Mesenchymal stem cell (in vitro differentiated cells and primary cell): ENCODE results near the gene CREBRF.
"Not testable (repeated sequence)": the region's sequence is repeated elsewhere in the genome, so short reads cannot be mapped to it uniquely, and the experiment has no call there.

Source experiments
- DNase-seq: peaks from one replicate; pipeline ENCODE4 v3.0.0-alpha.2; 2013
- H2AFZ ChIP-seq: one replicate; pipeline ENCODE4 v1.6.1; 2013; ENCODE audit warnings: low read depth, mild to moderate bottlenecking, control low read depth, inconsistent platforms, low read length, moderate library complexity
- H2AK5ac ChIP-seq: 2 replicates; pipeline ENCODE4 v1.6.1; 2013; ENCODE audit warnings: low read length, moderate library complexity, mild to moderate bottlenecking, inconsistent platforms; ENCODE audit not compliant: severe bottlenecking
- H2BK120ac ChIP-seq: one replicate; pipeline ENCODE4 v1.6.1; 2013; ENCODE audit warnings: low read depth, mild to moderate bottlenecking, inconsistent platforms, low read length, moderate library complexity
- H2BK12ac ChIP-seq, 2 experiments: one replicate each; pipeline ENCODE4 v1.6.1; 2013; ENCODE audit warnings: inconsistent platforms in 2 of 2, low read length in 2 of 2, mild to moderate bottlenecking in 2 of 2, moderate library complexity in 2 of 2, control low read depth in 1 of 2
- H2BK15ac ChIP-seq: one replicate; pipeline ENCODE4 v1.6.1; 2013; ENCODE audit warnings: mild to moderate bottlenecking, low read depth, inconsistent platforms; ENCODE audit not compliant: poor library complexity, severe bottlenecking
- H2BK5ac ChIP-seq: 2 replicates; pipeline ENCODE4 v1.6.1; 2013; ENCODE audit warnings: low read depth, mild to moderate bottlenecking, low read length, control low read depth, inconsistent platforms; ENCODE audit not compliant: poor library complexity, severe bottlenecking
- H3K14ac ChIP-seq, 2 experiments: one replicate each; pipeline ENCODE4 v1.6.1; 2013; ENCODE audit warnings: inconsistent platforms in 2 of 2, low read length in 2 of 2, control low read depth in 1 of 2, mild to moderate bottlenecking in 1 of 2, moderate library complexity in 1 of 2
- H3K18ac ChIP-seq, 2 experiments: one replicate each; pipeline ENCODE4 v1.6.1; 2013; ENCODE audit warnings: inconsistent platforms in 2 of 2, low read length in 2 of 2, control low read depth in 1 of 2, low read depth in 1 of 2, mild to moderate bottlenecking in 1 of 2
- H3K23ac ChIP-seq, 2 experiments: one replicate each; pipeline ENCODE4 v1.6.1; 2013; ENCODE audit warnings: inconsistent platforms in 2 of 2, low read length in 2 of 2, mild to moderate bottlenecking in 2 of 2, moderate library complexity in 2 of 2, control low read depth in 1 of 2
- H3K27ac ChIP-seq: 2 replicates; pipeline ENCODE4 v1.5.1; 2013; ENCODE audit warnings: mild to moderate bottlenecking, moderate library complexity, low read length, control low read depth, inconsistent platforms; ENCODE audit not compliant: poor library complexity, severe bottlenecking
- H3K27me3 ChIP-seq, 2 experiments: 2 replicates each; pipeline versions ENCODE4 v1.6.1 to v1.7.0; 2013; ENCODE audit warnings: low read length in 2 of 2, mild to moderate bottlenecking in 2 of 2, moderate library complexity in 2 of 2, control low read depth in 1 of 2, inconsistent platforms in 1 of 2; ENCODE audit not compliant: control insufficient read depth in 1 of 2, insufficient read depth in 1 of 2
- H3K36me3 ChIP-seq, 2 experiments: 2 replicates each; pipeline versions ENCODE4 v1.6.1 to v1.7.0; 2013; ENCODE audit warnings: low read length in 2 of 2, control low read depth in 1 of 2, inconsistent platforms in 1 of 2, low read depth in 1 of 2, mild to moderate bottlenecking in 1 of 2; ENCODE audit not compliant: insufficient read depth in 2 of 2, control insufficient read depth in 1 of 2
- H3K4ac ChIP-seq, 2 experiments: one replicate each; pipeline ENCODE4 v1.6.1; 2013; ENCODE audit warnings: inconsistent platforms in 2 of 2, low read length in 2 of 2, mild to moderate bottlenecking in 2 of 2, moderate library complexity in 2 of 2, control low read depth in 1 of 2, low read depth in 1 of 2
- H3K4me1 ChIP-seq: 2 replicates; pipeline ENCODE4 v1.6.1; 2013; ENCODE audit warnings: low read depth, low read length, control low read depth; ENCODE audit not compliant: control insufficient read depth, insufficient read depth
- H3K4me2 ChIP-seq: 2 replicates; pipeline ENCODE4 v1.6.1; 2013; ENCODE audit warnings: low read length, mild to moderate bottlenecking, inconsistent platforms; ENCODE audit not compliant: poor library complexity, severe bottlenecking
- H3K4me3 ChIP-seq, 2 experiments: 2 replicates each; pipeline versions ENCODE4 v1.5.1 to v1.7.0; 2013; ENCODE audit warnings: low read length in 2 of 2, mild to moderate bottlenecking in 2 of 2, control low read depth in 1 of 2, low read depth in 1 of 2; ENCODE audit not compliant: insufficient read depth in 1 of 2
- H3K79me1 ChIP-seq: replicated peaks from 2 replicates; pipeline ENCODE4 v1.6.1; 2013; ENCODE audit warnings: mild to moderate bottlenecking, control low read depth, low read length, inconsistent platforms; ENCODE audit not compliant: poor library complexity, severe bottlenecking
- H3K9ac ChIP-seq: 2 replicates; pipeline ENCODE4 v1.7.0; 2013; ENCODE audit warnings: mild to moderate bottlenecking, low read length, moderate library complexity
- H3K9me3 ChIP-seq: 2 replicates; pipeline ENCODE4 v1.7.0; 2013; ENCODE audit warnings: mild to moderate bottlenecking, low read length; ENCODE audit not compliant: control insufficient read depth
- H4K8ac ChIP-seq: one replicate; pipeline ENCODE4 v1.6.1; 2013; ENCODE audit warnings: inconsistent platforms, mild to moderate bottlenecking, low read length, moderate library complexity
- H4K91ac ChIP-seq: one replicate; pipeline ENCODE4 v1.6.1; 2013; ENCODE audit warnings: mild to moderate bottlenecking, low read length, inconsistent platforms
- WGBS: methylation state at CpG from one replicate; pipeline ENCODE4 v1.1.7; 2013; ENCODE audit warnings: mixed read lengths; 5-methylcytosine and 5-hydroxymethylcytosine counted together

Gene CREBRF

GRCh38 chr5:173016598-173017046 is 39.5 kb upstream of the CREBRF start:
- Histone ChIP-seq H3K9me3 (no peaks in the 10 kb centered on the region), H3K4me2 (no peak overlapping the region), H2BK12ac (no peak overlapping the region), H3K36me3 (peaks cover 7 to 20% of the 10 kb centered on the region in 2 experiments), H2BK15ac (no peak overlapping the region), H3K79me1 (peaks cover 23% of the 10 kb centered on the region), H3K9ac (peak overlapping the region; percentile 66), H3K23ac (no peak overlapping the region), H3K4me1 (peaks cover 5% of the 10 kb centered on the region), H2AFZ (no peak overlapping the region), H3K27ac (peak overlapping the region; percentile 76), H2BK120ac (no peak overlapping the region), H3K14ac (no peak overlapping the region), H3K4me3 (peak overlapping the region in 1 of 2 experiments; percentile 30), H2BK5ac (no peak overlapping the region), H4K91ac (no peak overlapping the region), H2AK5ac (no peak overlapping the region), H3K4ac (no peak overlapping the region), H3K18ac (no peak overlapping the region), H3K27me3 (no peaks in the 10 kb centered on the region), H4K8ac (no peak overlapping the region)
- peak; percentile 90 for DNase-seq
- WGBS = 66% methylated on average over 3 of the region's 4 CpGs

- DNase-seq, H3K23ac ChIP-seq, H3K4me2 ChIP-seq, H2BK12ac ChIP-seq, H3K4ac ChIP-seq, H2BK15ac ChIP-seq, H3K4me1 ChIP-seq, H2BK5ac ChIP-seq, H2AFZ ChIP-seq, H3K27me3 ChIP-seq, H4K8ac ChIP-seq, H3K14ac ChIP-seq, H3K18ac ChIP-seq, H3K9me3 ChIP-seq, H2BK120ac ChIP-seq, H4K91ac ChIP-seq: not testable (repeated sequence)
- H3K27ac ChIP-seq = peak overlapping the region; percentile 76
- WGBS = 98% methylated on average over 14 of the region's 15 CpGs
- peak overlapping the region; percentile 66 for H3K9ac ChIP-seq
- peak overlapping the region; percentile 45 for H2AK5ac ChIP-seq
- H3K79me1 ChIP-seq = peaks cover 22% of the 10 kb centered on the region
- H3K4me3 ChIP-seq = peak overlapping the region in 1 of 2 experiments; percentile 30
- peaks cover 8 to 24% of the 10 kb centered on the region in 2 experiments for H3K36me3 ChIP-seq
These were observed 39.1 kb upstream of the CREBRF start for GRCh38 chr5:173017087-173017486.

DNA sequence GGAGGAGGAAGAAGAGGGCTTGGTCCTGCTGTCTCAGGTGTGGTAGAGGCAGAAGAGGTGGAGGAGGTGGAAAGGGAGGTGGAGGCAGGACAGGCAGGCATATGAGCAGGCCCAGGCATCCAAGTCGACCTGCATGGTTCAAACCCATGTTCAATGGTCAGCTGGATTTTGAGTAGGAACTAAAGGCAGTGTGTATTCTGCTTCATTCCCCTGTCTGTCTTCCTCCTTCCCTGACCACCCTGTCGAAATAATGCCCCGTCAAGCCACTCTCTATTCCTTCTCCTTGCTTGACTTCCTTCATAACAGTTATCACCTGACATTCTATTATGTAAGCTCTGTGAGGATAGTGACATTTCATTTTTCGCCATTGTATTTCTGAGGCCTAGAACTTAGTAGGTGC is 37.8 kb upstream of the CREBRF start:
- H3K23ac ChIP-seq = no peak overlapping the region
- peaks cover 5% of the 10 kb centered on the region for H3K4me1 ChIP-seq
- H3K36me3 ChIP-seq = peaks cover 15 to 35% of the 10 kb centered on the region in 2 experiments
- no peak overlapping the region for H3K18ac ChIP-seq
- H3K4ac ChIP-seq = no peak overlapping the region
- H3K9me3 ChIP-seq = no peaks in the 10 kb centered on the region
- H2AK5ac ChIP-seq = no peak overlapping the region
- H2BK15ac ChIP-seq = no peak overlapping the region
- H3K9ac ChIP-seq = no peak overlapping the region
- H3K4me3 ChIP-seq = no peak overlapping the region
- no peak overlapping the region for H3K4me2 ChIP-seq
- no peak overlapping the region for H4K8ac ChIP-seq
- WGBS = 100% methylated on average over 4 of the region's 4 CpGs
- DNase-seq = no peak
- H2BK5ac ChIP-seq = no peak overlapping the region
- no peak overlapping the region for H4K91ac ChIP-seq
- no peak overlapping the region for H3K14ac ChIP-seq
- H3K27ac ChIP-seq = no peak overlapping the region
- no peak overlapping the region for H2BK12ac ChIP-seq
- H2BK120ac ChIP-seq = no peak overlapping the region
- no peak overlapping the region for H2AFZ ChIP-seq
- H3K27me3 ChIP-seq = no peaks in the 10 kb centered on the region
- peaks cover 23% of the 10 kb centered on the region for H3K79me1 ChIP-seq

DNA sequence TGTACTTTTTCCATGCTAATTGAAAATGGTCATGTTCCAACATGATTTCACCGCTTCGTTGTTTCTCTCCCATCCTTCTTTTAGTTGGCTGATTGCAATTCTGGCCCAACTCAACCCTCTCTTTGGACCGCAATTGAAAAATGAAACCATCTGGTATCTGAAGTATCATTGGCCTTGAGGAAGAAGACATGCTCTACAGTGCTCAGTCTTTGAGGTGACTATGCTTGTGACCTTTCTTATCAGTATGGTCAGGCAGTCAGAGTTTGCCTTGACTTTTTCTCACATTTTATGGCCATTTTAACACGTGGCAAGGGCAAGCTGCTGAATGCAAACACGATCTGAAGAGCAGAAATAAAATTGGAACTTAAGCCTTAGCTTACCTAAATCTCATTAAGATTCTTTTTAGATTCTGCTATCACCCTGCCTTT is 36.0 kb upstream of the CREBRF start:
- no peaks in the 10 kb centered on the region for H3K27me3 ChIP-seq
- WGBS = 72% methylated on average over 5 of the region's 5 CpGs
- H2BK12ac ChIP-seq = no peak overlapping the region
- peak overlapping the region; percentile 41 for H3K9ac ChIP-seq
- no peak overlapping the region for H4K8ac ChIP-seq
- peak overlapping the region in 1 of 2 experiments; percentile 16 for H3K4me3 ChIP-seq
- DNase-seq = no peak
- no peak overlapping the region for H2BK15ac ChIP-seq
- no peaks in the 10 kb centered on the region for H3K9me3 ChIP-seq
- H3K4me1 ChIP-seq = peaks cover 5% of the 10 kb centered on the region
- no peak overlapping the region for H2AK5ac ChIP-seq
- H3K14ac ChIP-seq = no peak overlapping the region
- H4K91ac ChIP-seq = no peak overlapping the region
- no peak overlapping the region for H2BK5ac ChIP-seq
- H3K23ac ChIP-seq = no peak overlapping the region
- no peak overlapping the region for H2BK120ac ChIP-seq
- no peak overlapping the region for H3K4ac ChIP-seq
- peaks cover 24% of the 10 kb centered on the region for H3K79me1 ChIP-seq
- peaks cover 15 to 41% of the 10 kb centered on the region in 2 experiments for H3K36me3 ChIP-seq
- H2AFZ ChIP-seq = no peak overlapping the region
- no peak overlapping the region for H3K27ac ChIP-seq
- H3K4me2 ChIP-seq = no peak overlapping the region
- no peak overlapping the region for H3K18ac ChIP-seq
